HG03575 (cell line): ENCODE measurements around the gene KDM4B.

Experiments used
- ATAC-seq: cut with Tn5 transposase; IDR thresholded peaks from one replicate; pipeline ENCODE4 v1.9.1; 2021; ENCODE audit not compliant: unreplicated experiment, insufficient number of reproducible peaks, low FRiP score; ENCODE audit errors: extremely low read depth

KDM4B gene

DNA sequence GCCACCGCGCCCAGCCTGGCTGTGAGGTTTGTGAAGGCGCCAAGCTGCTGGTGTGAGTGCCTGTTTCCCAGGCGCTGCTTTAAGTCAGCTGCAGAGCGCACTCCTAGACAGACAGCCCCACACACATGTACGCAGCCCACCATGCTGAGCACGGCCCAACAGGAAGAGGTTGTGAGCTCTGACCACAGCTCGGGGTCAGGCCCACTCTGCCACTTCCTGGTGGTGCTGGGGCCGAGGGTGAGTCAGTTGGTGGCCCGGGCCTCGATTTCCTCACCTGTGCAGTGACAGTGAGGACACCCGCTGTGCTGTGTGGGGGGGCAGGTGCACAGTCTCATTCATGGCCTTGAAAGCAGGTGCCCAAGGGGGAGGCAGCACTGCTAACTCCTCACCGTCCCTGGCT is 106.7 kb downstream of the KDM4B start:
- ATAC-seq, result no peak

DNA sequence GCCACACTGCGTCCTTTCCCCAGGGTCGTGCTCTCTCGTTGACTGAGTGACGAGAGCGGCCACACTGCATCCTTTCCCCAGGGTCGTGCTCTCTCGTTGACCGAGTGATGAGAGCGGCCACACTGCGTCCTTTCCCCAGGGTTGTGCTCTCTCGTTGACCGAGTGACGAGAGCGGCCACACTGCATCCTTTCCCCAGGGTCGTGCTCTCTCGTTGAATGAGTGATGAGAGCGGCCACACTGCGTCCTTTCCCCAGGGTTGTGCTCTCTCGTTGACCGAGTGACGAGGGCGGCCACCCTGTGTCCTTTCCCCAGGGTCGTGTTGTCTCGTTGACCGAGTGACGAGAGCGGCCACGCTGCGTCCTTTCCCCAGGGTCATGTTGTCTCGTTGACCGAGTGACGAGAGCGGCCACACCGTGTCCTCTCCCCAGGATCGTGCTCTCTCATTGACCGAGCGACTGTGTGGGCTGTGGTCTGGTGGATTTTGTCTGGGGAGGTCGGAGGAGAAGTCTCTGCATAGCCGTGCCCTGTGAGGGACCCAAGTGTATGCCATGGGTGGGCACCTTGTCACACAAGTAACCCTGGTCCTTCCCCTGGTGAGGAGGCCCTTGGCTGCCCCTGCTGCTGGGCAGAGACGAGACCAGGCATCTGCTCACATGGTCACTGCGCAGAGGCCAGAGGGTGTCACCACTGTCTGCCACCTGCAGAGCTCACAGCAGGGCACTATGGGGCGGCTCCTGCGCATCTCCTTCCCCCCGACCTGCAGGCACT is 107.7 kb downstream of the KDM4B start:
- no peak for ATAC-seq

DNA sequence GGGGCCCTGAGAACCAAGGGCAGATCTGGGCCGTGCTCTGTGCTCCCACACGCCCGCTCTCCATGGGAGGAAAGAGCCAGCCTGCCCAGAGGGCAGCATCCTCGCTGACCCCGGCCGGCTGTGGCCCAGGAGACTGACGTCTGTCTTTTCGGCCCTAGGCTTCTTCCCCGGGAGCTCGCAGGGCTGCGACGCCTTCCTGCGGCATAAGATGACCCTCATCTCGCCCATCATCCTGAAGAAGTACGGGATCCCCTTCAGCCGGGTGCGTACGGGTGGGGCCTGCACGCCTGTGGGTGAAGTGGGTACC is 108.2 kb downstream of the KDM4B start:
- ATAC-seq, result no peak

DNA sequence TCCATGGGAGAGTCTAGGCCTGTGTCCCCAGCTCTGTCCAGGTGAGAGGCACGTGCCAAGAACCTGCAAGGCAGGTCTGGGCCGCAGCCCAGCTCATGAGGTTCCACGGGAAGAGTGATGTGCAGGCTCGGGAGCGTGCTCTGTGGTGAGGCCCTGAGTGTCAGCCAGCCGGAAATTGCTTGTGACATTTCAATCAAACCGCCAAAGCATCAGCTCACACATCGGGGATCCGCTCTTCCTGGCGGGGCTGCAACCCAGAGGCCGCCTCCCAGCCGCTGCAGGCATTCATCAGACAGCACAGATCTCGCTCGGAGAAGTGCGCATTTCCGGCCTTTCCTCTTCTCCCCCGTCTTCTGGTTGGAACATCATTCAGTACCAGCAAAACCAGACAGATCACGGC is 109.3 kb downstream of the KDM4B start:
- no peak for ATAC-seq

DNA sequence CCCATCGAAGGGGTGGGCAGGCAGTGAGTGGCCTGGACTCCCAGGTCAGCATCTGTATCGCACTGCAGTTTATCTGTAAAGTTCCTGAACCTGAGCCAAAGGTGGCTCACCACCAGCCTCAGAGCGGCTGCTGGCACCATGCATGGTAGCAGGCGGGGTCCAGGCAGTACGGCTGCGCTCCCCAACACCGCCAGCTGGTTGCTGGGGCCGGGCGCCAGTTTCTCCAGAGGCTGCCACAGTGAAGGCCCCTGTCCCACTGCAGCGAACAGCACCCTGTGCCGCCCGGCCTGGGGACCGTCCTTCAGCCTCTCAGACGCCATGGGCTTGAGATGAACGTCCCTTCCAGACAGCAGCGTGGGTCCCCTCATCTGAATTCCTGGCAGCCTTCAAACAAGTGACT is 109.8 kb downstream of the KDM4B start:
- ATAC-seq, result no peak

DNA sequence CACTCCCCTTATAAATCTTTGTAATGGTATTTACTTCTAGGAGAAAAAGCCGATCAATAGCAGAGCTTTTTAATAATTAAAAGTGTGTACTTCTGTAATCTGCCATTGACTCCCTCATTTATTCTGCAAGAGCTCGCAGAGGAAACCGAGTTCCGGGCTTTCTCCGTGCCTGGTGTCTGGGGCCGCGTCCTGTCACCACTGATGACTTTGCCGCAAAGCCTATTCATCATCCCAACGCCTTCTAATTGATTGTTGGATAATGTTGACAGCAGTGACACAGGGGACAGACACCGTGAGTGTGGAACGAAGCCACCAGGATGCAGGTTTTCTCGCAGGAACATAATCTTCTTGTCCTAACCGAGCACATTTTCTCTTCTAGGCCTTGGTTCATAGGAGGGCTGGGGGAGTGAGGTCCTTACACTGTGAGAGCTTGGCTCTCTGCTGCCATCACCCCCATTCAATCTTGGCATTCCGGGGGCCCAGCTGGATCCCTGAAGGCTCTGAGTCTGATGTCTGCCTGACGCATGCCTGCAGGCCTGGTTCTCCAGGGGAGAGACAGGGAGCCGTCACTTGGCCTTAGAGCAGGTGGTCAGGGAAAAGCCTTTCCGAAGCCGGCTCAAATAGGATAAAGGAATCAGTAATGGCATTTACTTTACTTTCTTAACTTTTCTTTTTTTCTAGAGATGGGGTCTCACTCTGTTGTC is 110.3 kb downstream of the KDM4B start:
- ATAC-seq, result no peak

DNA sequence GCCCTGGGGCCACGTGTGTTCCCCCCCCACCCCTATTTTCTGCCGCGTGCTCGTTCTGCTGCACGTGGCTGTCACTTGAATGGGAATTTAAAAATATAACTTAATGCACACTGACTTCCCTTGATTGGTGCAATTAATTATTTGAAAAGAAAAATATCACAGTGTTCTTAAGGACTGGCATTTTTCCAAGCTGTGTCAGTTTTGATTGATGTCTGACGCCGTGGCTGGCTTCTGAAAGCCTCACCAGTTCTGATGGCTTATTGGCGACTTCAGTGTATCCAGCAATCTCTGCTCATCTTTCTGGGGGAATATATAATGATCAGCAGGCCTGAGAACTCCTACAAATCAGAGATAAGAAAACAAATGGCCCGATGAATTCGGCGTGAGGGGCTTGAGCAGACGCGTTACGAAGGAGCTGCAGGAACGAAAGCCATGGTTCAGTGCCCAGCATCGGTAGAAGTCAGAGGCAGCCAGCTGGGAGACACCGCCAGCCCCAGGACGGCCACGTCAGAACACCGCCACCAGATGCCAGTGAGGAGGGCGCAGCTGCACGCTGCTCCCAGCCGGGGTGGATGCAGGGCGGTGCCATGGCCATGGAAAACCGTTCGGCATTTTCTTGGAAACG is 111.2 kb downstream of the KDM4B start:
- ATAC-seq, result no peak

DNA sequence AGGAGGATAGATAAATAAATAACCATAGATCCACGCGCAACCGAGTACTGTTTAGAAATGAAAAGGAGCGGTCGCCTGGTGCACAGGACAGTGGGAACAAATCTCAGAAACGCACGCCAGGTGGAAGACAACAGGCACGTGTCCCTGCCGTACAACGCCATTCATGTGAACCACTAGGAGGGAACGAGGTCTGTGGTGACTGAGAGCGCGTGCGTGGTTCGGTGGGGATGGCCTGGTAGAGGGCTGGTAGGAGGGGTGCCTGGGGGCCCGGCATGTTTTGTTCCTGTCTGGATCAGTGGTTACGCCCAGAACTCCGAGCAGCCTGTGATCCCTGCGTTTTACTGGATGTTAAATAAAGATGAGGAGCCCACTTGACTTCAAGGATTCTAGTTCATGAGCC is 111.9 kb downstream of the KDM4B start:
- no peak for ATAC-seq

DNA sequence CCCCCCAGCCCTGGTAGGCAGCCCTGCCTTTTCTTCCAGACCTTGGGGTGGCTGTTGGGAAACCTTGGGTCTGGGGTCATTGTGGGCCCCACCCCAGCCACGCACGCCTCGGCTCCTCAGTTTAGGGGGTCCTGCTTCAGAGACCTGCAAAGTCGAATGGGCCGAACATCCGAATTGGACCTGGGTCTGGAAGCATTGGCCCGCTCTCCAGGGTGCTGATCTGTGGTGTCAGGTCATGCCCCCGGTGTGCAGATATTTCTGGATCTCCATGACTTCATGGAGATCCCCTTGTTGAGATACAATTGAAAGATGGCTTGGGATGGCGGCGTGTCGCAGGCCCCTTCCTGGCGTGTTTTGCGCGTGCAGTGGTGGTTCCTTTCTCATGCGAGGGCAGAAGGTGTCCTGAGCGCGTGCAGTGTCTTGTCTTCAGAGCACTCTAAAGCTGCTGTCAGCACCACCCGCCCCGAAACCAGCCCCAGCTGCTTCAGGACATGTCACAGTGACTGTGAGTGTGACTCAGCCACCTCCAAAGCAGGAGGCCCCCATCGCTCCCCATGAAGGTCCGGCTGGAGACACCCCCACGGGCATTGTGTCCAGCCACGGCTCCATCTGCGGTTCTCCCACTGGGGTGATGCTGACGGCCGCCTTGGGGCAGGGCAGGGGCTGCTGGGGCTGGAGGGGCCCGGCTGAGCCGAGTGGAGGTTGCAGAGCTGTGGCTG is 112.7 kb downstream of the KDM4B start:
- ATAC-seq, result no peak

DNA sequence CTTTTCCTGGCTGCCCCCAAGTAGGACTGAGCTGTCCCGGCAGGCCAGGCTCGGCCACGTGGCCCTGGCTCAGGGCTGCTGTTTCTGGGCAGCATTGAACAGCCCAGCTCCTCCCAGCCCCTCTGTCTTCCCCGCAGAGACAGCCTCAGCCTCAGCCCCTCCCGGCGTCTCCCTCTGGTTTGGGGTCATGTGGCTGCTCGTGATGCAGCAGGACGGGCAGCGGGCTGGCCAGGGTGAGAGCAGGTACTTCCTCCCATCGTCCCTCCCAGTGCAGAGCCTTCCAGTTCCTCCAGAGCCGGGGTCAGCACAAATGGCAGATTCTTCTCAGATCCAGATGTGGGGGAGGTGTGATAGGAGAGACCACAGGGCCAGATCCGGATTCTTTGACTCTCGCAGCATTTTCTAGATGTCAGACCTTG is 114.6 kb downstream of the KDM4B start:
- ATAC-seq, result no peak

DNA sequence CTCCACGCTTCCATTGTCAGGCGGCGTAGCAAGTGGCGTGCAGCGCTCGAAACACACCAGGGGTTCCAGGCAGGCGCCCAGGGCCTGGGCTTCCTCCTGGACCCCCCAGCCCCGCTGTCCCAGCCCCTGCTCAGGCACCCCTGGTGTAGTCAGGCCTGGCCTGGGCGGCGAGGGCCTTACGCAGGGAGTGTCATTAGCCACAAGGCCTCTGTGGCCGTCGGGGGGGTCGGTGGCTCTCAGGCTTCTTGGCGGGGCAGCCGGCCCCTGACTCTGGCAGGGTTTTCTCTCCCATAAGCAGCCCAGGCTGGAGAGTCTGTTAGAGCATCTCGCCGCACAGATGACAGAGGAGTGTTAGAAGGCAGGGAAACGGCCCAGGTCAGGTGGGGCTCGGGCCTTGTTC is 116.7 kb downstream of the KDM4B start:
- ATAC-seq, result no peak

DNA sequence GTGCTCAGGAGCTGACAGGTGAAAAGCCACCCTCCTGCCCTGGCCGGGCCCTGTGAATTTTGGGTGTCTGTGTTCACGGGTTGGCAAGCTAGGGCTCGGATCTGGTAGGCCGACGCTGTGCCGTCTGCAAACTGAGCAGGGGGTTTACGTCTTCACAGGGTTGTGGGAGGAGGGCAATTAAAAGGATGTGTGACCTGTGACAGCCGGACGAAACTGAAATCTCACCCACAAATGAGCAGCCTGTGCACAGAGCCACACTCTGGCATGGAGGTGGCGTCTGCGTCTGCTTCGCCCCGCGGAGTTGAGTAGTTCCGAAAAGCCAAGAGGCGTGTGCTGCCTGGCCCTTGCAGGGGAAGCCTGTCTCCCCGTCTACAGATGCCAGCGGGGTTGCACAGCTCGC is 117.3 kb downstream of the KDM4B start:
- ATAC-seq, result no peak

DNA sequence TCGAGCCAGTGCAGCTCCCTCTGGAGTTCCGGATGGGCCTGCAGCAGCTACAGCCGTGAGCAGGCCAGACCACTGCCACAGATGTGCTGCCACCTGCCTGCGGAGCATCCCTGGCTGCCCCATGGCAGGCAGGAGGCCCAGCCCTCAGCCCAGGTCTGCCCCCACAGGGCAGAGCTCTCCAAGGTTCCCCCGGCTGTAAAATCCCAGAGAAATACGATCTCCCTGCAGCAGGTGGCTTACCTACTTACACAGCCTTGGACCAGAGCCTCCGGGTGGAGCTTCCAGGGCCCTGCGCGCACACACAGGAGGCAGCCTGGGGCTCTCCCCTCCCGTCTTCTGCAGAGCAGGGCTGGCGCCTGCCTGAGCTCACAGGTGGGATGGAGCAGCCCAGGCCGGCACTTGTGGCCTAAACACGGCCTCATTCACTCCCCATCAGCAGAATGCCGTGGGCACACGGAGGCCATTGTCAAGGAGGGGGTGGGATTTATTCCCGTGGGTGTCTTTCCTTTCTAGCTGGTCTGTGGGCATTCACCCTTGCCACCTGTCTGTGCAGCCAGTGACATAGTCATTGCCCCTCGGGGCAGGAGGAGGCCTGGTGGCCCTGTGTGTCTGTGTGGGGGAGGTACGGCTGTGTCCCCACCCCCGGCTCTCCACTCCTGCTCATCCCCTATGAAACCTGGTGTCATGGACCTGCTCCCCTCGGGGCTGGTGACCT is 118.0 kb downstream of the KDM4B start:
- no peak for ATAC-seq

DNA sequence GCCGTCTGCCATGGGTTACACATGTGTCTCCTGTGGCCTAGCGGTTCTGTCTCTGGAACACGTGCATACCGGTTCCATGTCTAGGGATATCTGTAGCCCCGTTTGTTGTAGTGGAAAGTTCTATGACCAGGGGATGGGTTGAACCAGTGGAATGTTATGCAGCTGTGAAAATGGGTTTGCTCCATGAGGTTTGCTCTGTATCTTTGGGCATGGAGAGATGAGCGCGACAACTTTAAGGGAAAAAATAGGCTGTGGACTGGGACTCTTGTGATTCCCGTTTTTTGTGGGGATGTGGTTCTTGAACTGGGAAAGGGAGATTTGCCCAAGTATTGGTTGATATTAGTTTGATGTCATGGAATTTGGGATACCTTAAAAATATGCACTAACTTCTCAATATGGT is 120.4 kb downstream of the KDM4B start:
- no peak for ATAC-seq

DNA sequence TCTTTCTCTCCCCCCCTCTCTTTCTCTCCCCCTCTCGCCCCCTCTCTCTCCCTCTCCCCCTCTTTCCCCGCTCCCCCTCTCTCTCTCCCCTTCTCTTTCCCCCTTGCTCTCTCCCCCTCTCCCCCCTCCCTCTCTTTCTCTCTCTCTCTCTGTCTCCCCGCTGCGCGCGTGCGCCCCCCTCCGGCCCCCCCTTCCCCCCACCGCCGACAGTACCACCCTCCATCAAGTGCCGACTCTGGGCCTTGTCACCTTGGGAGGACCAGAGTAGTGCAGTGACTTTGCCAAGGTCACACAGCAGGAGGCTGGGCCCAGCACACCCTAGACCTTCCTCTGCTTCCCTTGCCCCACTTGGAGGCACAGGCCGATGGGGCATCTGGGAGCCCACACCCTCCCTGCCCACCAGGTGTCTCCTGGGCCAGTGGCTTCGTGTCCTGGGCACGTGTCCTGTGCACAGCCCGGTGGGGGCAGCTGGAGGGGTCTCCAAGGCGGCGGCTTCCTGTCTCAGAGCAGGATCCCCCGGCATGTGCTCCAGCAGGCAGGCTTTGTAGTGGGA is 121.6 kb downstream of the KDM4B start:
- ATAC-seq, result no peak

DNA sequence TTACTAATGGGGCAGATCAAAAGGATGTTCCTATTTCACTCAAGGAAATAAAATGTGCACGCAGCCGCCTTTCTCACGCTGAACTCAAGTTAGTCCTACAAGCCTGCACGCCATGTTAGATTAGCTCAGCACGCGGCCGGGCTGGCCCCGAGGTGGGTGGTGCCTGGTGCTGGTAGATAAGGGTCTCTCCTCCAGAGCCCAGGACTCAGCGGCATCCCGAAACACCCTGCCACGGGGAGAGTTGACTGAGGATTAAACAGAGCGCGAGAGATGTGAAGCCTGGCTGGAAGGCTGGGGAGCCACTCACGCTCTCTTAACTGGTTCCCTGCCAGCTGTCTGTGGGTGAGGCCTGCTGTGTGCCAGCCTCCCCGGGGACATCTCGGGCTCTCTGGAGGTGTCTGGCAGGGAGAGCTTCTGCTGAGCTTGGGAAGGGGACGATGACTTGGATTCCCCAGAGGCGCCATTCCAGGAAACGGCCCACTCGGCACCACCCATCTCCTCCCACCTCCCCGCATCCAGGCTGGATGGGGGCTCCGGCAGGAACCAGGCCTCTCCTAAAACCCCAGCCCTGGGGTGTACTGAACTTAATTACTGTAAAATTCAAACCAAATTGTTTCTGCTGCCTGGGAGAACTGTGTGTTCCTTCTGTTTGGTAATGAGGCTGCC is 122.2 kb downstream of the KDM4B start:
- no peak for ATAC-seq

DNA sequence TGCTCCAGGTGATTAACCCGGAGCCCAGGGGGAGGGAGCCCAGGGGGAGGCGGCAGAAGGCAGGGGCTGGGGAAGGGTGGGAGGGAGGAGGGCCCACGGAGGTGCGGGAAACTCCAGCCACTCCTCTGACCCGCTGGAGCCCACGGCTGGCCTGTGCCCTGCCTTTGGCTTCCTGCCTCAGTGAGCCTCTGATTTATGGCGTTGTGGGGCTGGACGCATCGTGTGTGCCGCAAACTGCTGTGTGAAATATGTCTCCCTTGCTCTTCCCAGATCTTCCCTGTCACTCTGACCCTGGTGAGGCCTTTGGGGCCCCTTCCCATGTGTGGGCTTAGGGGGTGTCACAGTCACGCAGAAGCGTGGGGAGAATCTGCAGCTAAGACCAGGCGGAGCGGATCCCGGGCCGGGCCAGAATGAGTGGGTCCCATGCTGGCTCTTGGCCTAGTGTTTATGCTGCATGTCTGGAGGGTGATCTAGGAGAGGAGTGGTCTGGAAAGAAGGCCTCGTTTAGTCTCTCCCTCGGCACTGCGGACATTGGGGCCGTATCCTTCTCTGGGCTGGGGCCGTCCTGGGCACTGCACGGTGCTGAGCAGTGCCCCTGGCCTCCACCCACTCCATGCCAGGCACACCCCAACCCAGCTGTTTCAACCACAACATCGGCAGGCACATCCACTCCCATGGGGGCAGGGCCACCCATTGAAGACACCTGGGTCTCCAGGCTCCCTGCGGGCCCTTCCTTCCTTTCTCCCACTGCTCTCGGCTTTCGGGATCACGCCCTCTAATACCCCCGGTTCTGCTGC is 123.0 kb downstream of the KDM4B start:
- no peak for ATAC-seq

DNA sequence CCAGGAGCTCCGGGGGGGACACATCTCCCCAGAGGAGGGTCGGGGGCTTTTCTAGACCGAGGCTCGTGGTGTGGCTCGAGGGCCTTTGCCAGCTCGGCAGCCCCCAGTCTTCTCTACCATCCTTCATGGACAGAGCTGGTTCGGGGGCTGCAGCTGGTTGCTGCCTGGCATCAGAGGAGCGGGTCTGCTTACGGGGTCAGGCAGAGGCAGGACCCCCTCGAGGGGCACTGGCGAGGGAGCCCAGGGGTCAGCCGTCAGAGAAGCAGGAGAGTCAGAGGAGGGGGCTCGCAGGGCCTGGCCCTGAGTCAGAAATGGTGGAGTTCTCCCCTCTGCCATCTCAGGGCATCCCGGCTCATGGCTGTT is 123.5 kb downstream of the KDM4B start:
- no peak for ATAC-seq
